PFSK-1 (cell line): ENCODE measurements around the gene C4B.
"Not testable (repeated sequence)": the region's sequence is repeated elsewhere in the genome, so short reads cannot be mapped to it uniquely, and the experiment has no call there.

ENCODE experiments used
- FOXP2 ChIP-seq: optimal IDR thresholded peaks from 2 replicates; pipeline ENCODE3; 2011; ENCODE audit warnings: borderline replicate concordance, control low read depth, inconsistent platforms; ENCODE audit not compliant: insufficient read depth; ENCODE audit errors: extremely low read length, extremely low read depth
- POLR2AphosphoS5 ChIP-seq: IDR thresholded peaks from 2 replicates; pipeline ENCODE4 v1.6.1; 2012; ENCODE audit warnings: low read depth, mild to moderate bottlenecking, control low read depth, low read length, moderate library complexity
- REST ChIP-seq, 2 experiments: IDR thresholded peaks; 2 replicates each; pipeline versions ENCODE4 v1.6.1 to v1.8.0; 2011 to 2012; ENCODE audit warnings: low read depth in 2 of 2, low read length in 2 of 2, control low read depth in 1 of 2, inconsistent platforms in 1 of 2, mild to moderate bottlenecking in 1 of 2, moderate library complexity in 1 of 2; ENCODE audit not compliant: insufficient read depth in 1 of 2
- SIN3A ChIP-seq: IDR thresholded peaks from 2 replicates; pipeline ENCODE4 v1.6.1; 2012; ENCODE audit warnings: mild to moderate bottlenecking, low read length, moderate library complexity, borderline replicate concordance; ENCODE audit not compliant: insufficient read depth
- TAF1 ChIP-seq: IDR thresholded peaks from 2 replicates; pipeline ENCODE4 v1.6.1; 2012; ENCODE audit warnings: low read length, control low read depth, borderline replicate concordance; ENCODE audit not compliant: insufficient read depth

C4B gene

GRCh38 chr6:31978831-31979230, 35.8 kb upstream of the C4B start:
- no peak for TF ChIP-seq SIN3A
- no peak for TF ChIP-seq REST (IDR thresholded peaks at IDR 0.05; ENCODE audit: insufficient read depth in 1 of 2, low read depth in 2 of 2, low read length in 2 of 2)
- TF ChIP-seq TAF1 = no peak
- no peak for TF ChIP-seq POLR2AphosphoS5
- no peak for TF ChIP-seq FOXP2

GRCh38 chr6:31979238-31979898, 35.2 kb upstream of the C4B start:
- no peak for TF ChIP-seq TAF1
- TF ChIP-seq POLR2AphosphoS5 = no peak
- TF ChIP-seq SIN3A = no peak
- TF ChIP-seq REST (IDR thresholded peaks at IDR 0.05; ENCODE audit: insufficient read depth in 1 of 2, low read depth in 2 of 2, low read length in 2 of 2) = no peak
- TF ChIP-seq FOXP2 = no peak

GRCh38 chr6:31981744-31982143, 32.9 kb upstream of the C4B start, which contains the start of gene C4A:
C4A (plus strand) TSS chr6:31982057; CDS start chr6:31982108, 51 bp downstream.
- TF ChIP-seq FOXP2, SIN3A, TAF1: not testable (repeated sequence)

- TF ChIP-seq FOXP2, SIN3A, POLR2AphosphoS5: not testable (repeated sequence)
Measured at GRCh38 chr6:32037598-32038524, 23.3 kb downstream of the C4B start, which contains the start of gene CYP21A2. CYP21A2 (plus strand) TSS chr6:32038415; CDS start chr6:32038423, 8 bp downstream.

GRCh38 chr6:32045811-32046449, 31.3 kb downstream of the C4B start:
- TF ChIP-seq REST (IDR thresholded peaks at IDR 0.05; ENCODE audit: insufficient read depth in 1 of 2, low read depth in 2 of 2, low read length in 2 of 2) (no peak), SIN3A (no peak), TAF1 (no peak), FOXP2 (no peak), POLR2AphosphoS5 (no peak)
